Fibroblast of skin of right quadriceps (primary cell): ENCODE data around the gene ANKRD24.
"Not testable (repeated sequence)": the region's sequence is repeated elsewhere in the genome, so short reads cannot be mapped to it uniquely, and the experiment has no call there.

Experiments
- DNase-seq: peaks from one replicate; pipeline ENCODE4 v3.0.0-alpha.2; 2013

The ANKRD24 gene

DNA sequence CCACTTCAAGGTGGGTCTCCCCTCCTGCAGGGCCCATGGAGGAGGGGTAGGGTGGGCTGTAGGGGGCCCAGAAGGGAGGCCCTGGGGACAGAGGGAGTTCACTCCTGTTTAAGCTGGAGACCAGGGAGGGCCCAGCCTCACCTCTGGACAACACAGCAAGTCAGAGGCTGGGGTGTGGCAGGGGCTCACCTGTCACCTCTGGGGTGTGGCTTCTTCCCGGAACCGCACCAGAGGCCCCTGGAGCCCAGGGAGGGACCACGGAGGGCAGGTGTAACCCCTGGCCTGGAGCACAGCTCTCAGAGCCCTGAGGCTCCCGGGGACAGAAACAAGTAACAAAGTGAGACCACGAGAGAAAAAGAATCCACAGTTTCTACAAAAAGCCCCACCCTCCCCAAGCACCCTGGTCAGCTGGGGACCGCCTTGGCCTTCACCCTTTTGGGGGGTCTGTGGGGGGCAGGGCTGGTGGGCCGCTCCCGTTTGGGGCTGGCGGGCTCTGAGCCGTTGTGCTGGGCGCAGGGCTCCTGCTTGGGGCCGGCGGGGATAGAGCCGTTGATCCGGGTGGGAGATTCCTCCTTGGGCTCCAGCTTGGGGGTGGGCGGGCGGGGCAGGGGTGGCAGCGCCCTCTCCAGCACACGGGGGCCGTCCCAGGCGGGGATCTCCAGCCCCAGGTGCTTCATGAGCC, 8.1 kb upstream of the ANKRD24 start:
- DNase-seq: no peak

DNA sequence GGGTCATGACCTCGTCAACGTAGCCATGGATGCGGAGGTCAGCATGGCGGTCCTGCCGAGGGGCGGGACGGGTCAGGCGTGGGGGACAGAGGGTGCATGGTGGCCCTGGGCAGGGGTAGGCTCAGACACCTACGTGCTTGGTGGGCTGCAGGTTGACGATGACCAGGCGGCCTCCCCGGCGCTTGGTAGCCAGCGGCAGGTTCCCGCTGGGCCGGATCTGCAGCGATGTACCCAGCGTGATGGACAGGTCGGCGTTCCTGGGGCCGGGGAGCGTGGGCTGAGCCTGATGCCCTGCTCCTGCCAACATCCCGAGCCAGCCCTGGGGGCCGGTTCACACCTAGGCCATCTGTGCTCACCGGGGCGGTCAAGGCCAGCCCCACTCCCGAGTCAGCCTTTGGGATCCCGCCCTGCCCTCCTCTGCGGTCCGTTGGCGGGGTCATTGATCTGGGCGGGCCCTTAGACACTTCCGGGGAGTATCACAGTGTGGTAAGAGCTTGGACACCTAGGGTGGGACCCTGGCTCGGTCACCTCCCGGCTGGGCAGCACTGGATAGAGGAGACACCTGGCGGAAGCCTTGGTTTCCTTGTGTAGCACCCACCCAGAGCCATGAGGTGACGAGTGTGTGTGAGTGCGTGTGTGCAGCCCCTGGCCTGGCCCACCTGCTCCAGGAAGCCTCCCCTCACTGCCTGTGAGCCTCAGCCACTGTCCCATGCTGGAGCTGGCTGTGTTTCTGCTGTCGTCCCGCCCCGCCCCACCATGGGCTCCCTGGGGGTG, 7.4 kb upstream of the ANKRD24 start:
- DNase-seq: no peak

DNA sequence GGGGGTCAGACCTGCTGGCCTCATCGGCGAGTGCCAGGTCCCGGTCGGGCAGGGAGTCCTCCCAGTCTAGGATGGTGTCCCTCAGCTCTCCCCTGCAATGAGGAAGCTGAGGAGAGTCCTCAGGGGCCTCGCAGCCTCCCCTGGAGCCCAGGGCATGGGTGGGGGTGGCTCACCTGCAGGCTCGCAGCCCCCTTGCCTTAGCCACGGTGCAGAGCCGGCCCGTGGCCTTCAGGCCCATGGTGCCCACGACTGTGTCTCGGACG, 6.9 kb upstream of the ANKRD24 start:
- no peak for DNase-seq

DNA sequence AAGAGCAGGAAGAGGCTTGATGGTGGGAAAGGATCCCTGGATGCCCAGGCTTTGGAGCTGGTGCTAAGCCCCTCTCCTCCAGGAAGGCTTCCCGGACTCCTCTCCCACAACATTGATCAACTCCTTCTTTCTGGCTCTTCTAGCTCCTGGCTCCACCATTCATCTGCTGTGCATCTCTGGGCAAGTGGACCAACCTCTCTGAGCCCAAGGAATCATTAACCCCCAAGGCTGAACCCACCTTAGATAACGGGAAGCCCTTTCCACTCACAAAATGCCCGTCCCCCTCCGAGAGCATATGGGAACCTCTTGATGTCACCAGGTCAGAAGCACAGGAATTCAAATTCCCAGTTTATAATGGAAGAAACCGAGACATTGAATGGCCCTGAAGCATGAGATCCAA, 5.3 kb upstream of the ANKRD24 start:
- no peak for DNase-seq

DNA sequence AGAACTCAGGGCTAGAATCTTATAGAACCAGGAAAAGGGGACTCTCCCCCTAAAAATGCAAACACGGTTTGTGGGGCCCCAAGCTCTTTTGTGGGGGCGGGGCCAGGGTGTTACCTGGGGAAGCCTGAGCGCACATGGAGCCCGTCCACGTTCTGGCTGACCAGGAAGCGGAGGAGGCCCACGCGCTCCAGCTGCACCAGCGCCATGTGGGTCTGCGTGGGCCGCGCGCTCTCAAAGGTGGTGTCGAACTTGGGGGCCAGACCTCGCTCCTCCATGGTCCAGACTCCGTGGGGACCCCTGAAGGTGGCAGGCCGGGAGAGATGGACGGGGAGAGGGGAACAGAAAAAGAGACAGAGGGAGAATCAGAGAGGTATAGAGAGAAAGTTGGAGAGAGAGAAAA, 3.5 kb upstream of the ANKRD24 start:
- no peak for DNase-seq

DNA sequence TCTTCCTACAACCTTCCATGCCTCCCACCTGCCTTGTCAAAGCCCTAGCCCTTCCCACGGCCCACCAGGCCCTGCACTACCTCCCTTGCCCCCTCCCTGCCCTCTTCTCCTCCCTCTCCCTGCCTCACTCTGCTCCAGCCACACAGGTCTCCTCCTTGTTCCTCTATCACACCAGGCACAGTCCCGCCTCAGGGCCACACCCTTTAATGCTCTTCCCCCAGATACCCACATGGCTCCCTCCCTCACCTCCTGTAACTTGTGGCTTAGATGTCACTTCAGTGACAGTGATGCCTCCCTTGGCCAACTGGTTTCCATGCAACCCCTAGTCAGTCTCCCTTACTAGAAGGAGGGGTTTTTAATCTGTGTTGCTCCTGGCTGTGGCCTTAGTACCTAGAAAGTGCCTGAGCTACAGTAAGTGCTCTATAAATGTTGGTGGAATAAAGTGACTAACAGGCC, 1.4 kb upstream of the ANKRD24 start:
- no peak for DNase-seq

DNA sequence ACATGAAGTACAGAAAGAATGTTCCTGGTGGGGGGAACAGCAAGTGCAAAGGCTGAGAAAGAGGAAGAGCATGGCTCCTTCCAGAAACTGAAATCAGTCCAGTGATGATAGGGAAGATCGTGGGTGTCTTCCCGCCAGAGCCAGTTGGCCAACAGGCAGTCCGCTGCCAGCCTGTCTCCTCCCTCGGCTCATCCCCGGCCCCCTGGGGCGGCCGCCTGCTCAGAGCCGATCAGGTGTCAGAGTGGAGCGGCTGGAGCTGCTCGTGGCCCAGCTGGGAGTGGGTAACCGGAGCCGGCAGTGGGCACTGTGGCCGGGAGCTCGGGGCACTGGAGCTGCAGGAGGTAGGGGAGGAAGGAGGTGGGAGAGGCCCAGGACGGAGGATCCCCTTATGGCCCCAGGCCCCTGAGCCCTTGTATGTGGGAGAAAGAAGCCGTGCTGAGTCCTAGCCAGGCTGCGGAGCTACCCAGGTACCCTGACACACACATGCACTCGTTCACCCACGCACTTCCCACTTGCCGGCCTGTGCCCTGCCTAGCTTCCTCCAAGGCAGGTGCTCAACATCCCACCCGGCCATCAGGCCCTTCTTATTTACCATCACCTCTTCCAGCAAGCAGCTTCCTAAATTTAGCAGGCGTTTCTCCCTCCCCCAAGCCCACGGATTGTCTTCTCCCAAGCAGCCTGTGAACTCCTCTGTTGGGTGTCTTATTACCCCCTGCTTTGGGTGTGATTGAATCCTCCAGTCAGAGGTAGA, 1.7 kb downstream of the ANKRD24 start:
- DNase-seq: no peak

DNA sequence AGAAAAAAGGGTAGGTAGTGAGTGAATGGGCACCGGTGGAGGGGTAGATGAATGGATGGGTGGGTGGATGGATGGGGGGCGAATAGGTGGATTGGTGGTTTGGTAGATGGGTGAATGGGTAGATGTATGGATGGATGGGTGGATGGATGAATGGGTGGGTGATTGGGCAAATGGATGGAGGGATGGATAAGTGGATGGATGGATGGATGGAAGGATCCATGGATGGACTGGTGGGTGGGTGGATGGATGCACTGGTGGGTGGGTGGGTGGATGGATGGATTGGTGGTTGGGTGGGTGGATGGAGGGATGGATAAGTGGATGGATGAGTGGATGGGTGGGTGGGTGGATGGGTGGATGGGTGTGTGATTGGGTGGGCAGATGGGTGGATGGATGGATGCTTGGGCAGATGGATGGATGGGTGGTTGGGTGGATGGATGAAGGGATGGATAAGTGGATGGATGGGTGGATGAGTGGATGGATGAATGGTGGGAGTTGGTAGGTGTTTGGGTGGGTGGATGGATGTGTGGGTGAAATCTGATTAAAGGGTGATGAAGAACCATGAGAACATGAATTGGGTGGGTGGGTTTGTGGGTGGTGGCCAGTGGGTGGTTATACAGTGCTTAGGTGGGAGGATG, 2.3 kb downstream of the ANKRD24 start:
- no peak for DNase-seq

DNA sequence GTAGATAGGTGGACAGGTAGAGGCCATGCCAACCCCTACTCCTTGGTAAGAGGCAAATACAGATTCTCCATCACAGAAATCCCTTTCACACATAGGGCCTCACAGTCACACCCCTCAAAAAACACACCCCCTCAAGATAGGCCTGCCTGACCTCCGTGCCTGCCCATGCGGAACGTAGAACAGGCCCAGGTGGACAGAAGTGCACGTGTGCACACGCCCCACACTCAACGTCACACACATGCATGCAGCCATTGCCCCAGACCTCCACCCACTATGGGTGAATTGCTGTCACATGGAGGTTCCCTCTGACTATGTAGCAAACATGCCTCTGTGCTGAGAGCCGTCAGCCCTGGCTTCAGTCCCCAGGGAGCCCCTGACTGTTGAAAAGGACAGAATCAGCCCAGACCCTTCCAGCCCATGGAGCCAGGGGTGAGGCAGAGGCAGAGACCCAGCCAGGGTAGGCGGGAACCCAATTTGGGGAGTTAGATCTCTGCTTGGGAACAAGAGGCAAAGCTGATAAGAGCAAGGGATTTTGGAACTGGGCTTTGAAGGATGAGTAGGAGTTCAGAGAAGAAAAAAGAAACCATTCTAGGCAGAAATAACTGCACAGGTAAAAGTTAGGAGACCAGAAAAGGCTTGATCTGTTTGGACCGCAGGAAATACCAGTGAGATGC, 3.1 kb downstream of the ANKRD24 start:
- DNase-seq: no peak

DNA sequence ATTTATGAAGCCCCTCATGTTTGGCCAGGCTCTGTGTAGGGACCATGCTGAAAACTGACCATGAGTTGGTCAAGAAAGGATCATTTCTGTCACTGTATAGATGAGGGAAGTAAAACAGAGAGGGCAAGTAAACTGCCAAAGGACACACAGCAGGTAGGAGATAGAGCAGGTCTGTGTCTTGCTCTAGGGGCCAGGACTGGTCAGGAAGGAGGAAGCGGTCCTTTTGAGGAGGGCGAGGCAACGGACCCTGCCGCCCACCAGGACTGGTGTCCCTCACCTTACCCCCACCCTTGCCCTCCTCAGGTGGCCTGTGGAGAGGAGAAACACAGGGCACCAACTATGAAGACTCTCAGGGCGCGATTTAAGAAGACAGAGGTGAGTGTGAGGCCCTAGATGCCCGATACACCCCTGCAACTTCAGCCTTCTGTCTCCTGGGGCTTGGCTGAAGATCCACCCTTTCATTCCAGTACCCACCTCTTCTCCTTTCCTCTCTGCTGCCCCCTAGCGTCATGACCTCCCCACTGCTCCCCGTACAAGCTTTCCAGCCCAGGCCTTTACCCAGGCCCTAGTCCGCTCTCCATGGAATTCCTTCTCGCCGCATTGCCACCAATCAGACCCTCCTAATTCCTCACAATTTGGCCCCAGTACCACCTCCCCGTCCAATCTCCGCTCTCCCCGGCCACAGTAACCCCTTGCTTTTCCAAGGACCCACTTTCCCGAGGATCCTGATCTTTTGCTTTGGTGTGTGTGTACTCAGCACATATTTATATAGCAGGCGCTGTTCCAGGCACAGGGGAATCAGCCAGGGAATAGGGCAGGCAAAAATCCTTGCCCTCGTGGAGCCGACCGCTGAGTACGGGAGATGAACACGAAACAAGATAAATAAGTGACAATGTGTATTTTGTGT, 3.9 kb downstream of the ANKRD24 start:
- peak; percentile 57 for DNase-seq

DNA sequence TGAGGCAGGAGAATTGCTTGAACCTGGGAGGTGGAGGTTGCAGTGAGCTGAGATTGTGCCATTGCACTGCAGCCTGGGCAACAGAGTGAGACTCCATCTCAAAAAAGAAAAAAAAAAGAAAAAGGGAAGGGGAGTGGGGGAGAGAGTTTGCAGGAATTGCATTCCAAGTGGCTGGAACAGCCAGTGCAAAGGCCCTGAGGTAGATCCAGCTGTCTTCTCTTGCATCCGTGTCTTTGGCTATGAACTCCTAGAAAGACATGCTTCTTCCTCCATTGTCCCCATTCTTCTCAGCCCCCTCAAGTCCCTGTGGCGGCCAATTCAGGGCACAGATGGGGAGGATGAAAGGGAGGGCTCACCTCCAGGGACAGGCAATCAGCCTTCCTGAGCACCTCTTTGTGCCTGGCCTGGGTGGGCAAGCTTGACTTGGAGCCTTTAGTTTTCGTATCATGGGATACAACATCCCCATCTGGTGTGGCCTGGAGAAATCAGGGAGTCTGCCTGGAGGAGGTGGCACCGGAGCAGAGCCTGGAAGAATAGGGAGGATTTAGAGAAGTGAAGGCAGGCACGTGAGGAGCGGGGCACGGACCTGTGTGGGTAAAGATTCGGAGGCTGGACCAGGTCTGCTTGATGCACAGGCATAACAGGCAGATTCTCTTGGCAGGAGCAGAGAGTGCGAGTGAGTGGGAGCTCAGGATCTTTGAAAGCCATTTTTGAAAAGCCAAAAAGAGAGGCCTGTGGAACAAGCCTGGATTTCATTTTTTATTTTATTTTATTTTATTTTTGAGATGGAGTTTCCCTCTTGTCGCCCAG, 5.0 kb downstream of the ANKRD24 start:
- no peak for DNase-seq

DNA sequence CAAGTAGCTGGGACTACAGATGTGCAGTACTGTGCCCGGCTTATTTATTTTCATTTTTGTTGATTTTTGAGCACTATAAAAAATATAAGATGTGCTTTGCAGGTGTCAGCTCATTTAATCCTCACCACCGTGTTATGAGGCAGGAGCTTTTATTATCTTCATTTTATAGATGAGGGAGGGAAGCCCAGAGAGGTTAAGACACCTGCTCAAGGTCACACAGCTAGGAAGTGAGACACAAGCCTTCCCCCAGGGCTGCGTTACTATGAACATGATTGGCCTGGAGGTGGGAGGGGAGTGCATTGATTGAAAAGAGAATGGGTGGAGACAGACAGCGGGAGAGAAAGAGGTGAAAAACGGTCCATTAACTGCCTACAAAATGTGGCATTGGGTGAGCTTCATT, 7.2 kb downstream of the ANKRD24 start:
- no peak for DNase-seq

DNA sequence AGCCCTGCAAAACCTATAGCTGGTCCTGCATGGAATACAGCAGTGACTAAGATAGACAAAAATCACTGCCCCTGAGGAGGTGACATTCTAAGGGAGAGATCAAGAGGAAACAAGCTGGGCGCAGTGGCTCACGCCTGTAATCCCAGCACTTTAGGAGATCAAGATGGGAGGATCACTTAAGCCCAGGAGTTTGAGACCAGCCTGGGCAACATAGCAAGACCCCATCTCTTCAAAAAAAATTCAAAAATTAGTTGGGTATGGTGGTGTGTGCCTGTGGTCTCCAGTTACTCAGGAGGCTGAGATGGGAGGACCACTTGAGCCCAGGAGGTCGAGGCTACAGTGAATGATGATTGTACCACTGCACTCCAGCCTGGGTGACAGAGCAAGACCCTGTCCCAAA, 10.0 kb downstream of the ANKRD24 start:
- not testable (repeated sequence) for DNase-seq

DNA sequence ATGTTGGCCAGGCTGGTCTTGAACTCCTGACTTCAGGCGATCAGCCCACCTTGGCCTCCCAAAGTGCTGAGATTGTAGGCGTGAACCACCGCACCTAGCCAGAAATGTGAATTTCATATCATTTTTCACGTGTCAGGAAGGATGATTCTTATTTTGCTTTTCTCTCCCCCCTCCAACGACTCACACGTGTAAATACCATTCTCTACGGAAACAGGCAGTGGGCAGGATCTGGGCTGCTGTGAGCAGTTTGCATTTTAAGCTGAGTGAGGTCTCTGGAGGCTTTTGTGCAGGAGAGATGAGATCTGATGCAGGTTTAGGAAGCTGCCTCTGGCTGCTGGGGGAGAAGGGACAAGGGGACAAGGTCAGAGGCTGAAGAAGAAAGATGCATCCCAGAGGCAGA, 11.9 kb downstream of the ANKRD24 start:
- no peak for DNase-seq

DNA sequence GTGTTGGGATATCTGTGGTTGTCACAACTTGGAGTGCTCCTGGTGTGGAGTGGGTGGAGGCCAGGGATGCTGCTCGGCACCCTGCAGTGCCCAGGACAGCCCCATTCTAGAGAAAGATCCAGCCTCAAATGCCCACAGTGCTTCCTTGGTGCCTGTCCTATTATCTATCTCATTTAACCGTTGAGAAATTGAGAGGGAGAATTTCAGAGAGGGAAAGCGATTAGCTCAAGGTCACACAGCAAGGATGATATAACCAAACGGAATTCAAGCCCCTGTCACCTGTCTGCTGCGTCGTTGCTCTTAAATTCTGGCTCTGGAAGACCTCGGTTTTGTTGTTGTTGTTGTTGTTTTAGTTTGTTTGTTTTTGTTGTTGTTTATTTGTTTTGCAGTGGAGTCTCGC, 13.5 kb downstream of the ANKRD24 start:
- no peak for DNase-seq

DNA sequence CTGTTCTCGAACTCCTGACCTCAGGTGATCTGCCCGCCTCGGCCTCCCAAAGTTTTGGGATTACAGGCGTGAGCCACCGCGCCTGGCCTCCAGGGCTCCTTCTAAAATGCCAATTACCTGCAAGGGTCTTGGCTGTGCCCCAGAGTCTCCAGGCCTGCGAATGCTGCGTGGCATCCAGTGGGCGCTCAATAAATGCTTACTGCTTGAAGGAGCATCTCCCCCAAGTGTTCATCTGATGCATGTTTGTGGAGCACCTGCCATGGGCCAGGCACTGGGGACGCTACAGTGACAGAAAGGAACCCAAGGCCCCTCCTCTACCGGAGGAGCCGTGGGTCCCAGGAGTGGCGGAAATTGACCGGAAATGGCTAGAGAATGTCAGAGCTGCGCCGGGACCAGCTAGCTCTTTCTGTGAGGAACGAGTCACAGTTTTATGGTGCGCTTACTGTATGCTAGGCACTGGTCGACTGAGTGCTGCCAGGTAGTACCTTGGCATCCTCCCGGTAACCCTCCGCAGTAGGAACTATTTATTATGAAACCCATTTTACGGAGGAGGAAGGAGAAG, 14.2 kb downstream of the ANKRD24 start:
- DNase-seq: no peak

DNA sequence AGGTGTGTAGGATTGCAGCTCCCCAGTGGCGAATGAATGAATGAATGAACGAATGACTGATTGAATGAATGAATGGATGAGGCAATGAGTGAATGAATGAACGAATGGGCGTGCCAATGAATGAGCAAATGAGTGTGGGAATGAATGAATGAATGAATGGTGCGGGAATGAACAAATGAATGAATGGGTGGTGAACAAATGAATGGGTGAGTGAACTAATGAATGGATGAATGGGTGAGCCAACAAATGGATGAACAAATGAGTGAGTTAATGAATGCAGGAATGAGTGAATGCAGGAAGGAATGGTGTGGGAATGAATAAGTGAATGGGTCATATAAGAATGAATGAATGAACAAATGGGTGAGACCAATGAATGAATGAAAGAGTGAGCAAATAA, 14.7 kb downstream of the ANKRD24 start:
- no peak for DNase-seq

DNA sequence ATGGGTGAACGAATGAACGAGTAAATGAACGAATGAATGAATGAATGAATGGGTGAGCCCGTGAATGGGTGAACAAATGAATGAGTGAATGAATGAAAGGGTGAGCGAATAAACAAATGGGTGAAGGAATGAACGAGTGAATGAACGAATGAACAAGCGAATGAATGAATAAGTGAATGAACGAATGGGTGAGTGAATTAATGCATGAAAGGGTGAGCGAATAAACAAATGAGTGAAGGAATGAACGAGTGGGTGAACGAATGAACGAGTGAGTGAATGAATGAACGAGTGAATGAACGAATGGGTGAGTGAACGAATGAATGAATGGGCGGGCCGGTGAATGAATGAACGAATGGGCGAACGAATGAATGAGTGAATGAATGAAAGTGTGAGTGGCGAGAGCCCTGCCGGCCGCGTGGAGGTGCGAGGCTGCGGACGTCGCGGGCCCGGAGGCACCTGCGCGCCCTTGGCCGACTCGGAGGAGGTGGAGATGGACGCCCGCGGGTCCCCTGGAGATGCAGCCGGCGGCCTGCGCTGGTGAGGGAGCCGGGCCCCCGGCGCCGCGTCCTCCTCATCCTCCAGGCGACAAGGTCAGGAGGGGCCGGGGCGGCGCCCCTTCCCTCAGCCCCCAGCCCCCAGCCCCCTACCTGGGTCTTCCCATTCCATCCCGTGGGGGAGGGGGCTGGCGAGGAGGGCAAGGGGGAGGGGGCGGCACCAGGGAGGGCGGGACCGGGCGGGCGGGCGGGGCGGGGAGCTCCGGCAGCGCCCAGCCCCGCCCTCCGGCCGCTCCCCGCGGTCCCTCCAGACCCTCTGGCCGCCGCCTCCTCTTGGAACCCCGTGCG, 15.4 kb downstream of the ANKRD24 start:
- DNase-seq: no peak

DNA sequence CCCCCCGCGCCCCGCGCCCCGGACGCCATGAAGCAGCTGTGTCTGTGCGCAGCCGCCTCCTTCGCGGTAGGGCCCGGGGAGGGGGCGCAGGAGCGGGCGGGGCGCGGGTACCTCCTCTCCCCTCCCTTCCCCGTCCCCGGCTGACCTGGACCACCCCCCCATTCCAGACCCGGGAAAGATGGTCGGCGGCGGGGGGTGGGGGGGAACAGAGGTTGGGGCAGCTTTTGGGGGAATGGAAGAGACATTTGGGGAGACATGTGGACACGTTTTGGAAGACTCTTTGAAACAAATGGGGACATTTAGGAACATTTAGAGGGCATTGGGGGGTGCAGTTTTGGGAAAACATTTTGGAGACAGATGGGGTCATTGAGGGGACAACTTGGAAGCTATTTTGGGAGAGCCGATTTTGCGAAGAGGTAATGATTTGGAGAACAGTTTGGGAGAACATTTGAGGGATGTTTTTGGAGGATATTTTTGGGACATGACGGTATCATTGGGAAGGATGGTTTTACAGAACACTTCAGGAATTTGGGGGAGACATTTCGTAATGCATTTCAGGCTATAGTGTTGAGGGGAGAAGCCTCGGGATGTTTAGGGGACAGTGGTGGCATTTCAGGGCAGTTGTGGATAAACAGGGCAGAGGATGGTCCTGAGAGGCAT, 16.1 kb downstream of the ANKRD24 start:
- no peak for DNase-seq
